GM19035 (cell line): Measurements from ENCODE around the gene LRR1.
"Not testable (repeated sequence)": the region's sequence is repeated elsewhere in the genome, so short reads cannot be mapped to it uniquely, and the experiment has no call there.

Experiments used
- ATAC-seq: cut with Tn5 transposase; IDR thresholded peaks from one replicate; pipeline ENCODE4 v1.9.1; 2021; ENCODE audit not compliant: unreplicated experiment

The LRR1 gene

GRCh38 chr14:49585803-49586672, 12.7 kb upstream of the LRR1 start, which contains the start of gene RPS29:
Gene RPS29, minus strand, starts transcription at chr14:49586380. Its CDS starts 34 bp downstream, at chr14:49586346.
- ATAC-seq, result peak; percentile 89

GRCh38 chr14:49586673-49587460, 11.9 kb upstream of the LRR1 start:
- ATAC-seq, result peak; percentile 30

GRCh38 chr14:49589387-49589786, 9.4 kb upstream of the LRR1 start:
- ATAC-seq, result no peak

GRCh38 chr14:49593016-49593415, 5.7 kb upstream of the LRR1 start:
- no peak for ATAC-seq

GRCh38 chr14:49594347-49595091, 4.2 kb upstream of the LRR1 start:
- ATAC-seq, result no peak

GRCh38 chr14:49598189-49598484, 603 bp upstream of the LRR1 start:
- no peak for ATAC-seq

GRCh38 chr14:49607583-49607982, 8.8 kb downstream of the LRR1 start:
- ATAC-seq, result no peak

GRCh38 chr14:49612251-49612650, 13.5 kb downstream of the LRR1 start:
- ATAC-seq, result no peak

GRCh38 chr14:49612671-49613070, 13.9 kb downstream of the LRR1 start:
- ATAC-seq, result no peak

- ATAC-seq, result no peak
These were observed 15.5 kb downstream of the LRR1 start for GRCh38 chr14:49614196-49614595.

- no peak for ATAC-seq
These were observed 17.0 kb downstream of the LRR1 start for GRCh38 chr14:49615776-49616175.

GRCh38 chr14:49617852-49618519, 19.2 kb downstream of the LRR1 start:
- no peak for ATAC-seq

GRCh38 chr14:49619273-49619672, 20.5 kb downstream of the LRR1 start:
- ATAC-seq, result not testable (repeated sequence)

- no peak for ATAC-seq
These were observed 21.0 kb downstream of the LRR1 start for GRCh38 chr14:49619730-49620129.

GRCh38 chr14:49620182-49621113, 21.7 kb downstream of the LRR1 start, which contains the start of the genes MGAT2 and RPL36AL:
Gene MGAT2, plus strand, starts transcription at chr14:49620799. Its CDS starts 470 bp downstream, at chr14:49621269.
Gene RPL36AL, minus strand, starts transcription at chr14:49620626. Its CDS starts 1,522 bp downstream, at chr14:49619104.
- ATAC-seq, result peak; percentile 90

GRCh38 chr14:49621114-49621881, 22.6 kb downstream of the LRR1 start:
- peak; percentile 27 for ATAC-seq

GRCh38 chr14:49622022-49622607, 23.4 kb downstream of the LRR1 start:
- no peak for ATAC-seq

GRCh38 chr14:49623387-49623786, 24.6 kb downstream of the LRR1 start:
- no peak for ATAC-seq
